A673 (cell line): ENCODE data around the gene KCTD3. TPM values are rescaled to one million over a fixed set of nuclear protein-coding genes. Genes with fewer than 3 reads are reported as not detected.
A peak's percentile ranks its signal among the peaks of the same experiment; 100 is the strongest.

Experiments
- BruUV-seq: library from RNA; stranded (reverse); fragments of 400-500 nt; replicated peaks from 2 replicates; lab custom pipeline; 2021; lab: Mats Ljungman, UMichigan
- CTCF ChIA-PET: fragments of 300-600 bp; sonication (Branson Sonifier 250); formaldehyde crosslinking; loops from one replicate; lab custom pipeline; 2022; ENCODE audit warnings: antibody characterized with exemption; lab: Charles Lee
- POLR2A ChIA-PET: fragments of 300-600 bp; sonication (Branson Sonifier 250); formaldehyde crosslinking; loops from one replicate; lab custom pipeline; 2022; ENCODE audit warnings: antibody characterized with exemption; ENCODE audit not compliant: low non-redundant PET; lab: Charles Lee
- DNase-seq: peaks from one replicate; pipeline ENCODE4 v3.0.0-alpha.2; 2015; ENCODE audit warnings: low spot score
- H3K27ac ChIP-seq: fragments of 200-600 bp; sonication (generic); 2 replicates; pipeline ENCODE4 v1.5.1; 2016; ENCODE audit warnings: mixed run types, low read depth, mild to moderate bottlenecking, mixed read lengths, antibody characterized with exemption, low read length; ENCODE audit not compliant: poor library complexity, severe bottlenecking
- H3K27me3 ChIP-seq: fragments of 200-600 bp; sonication (generic); replicated peaks from 2 replicates; pipeline ENCODE4 v1.6.1; 2017; ENCODE audit warnings: mixed run types, low read depth, mild to moderate bottlenecking, mixed read lengths, antibody characterized with exemption, low read length; ENCODE audit not compliant: insufficient read depth, poor library complexity
- H3K36me3 ChIP-seq: fragments of 200-600 bp; sonication (generic); 2 replicates; pipeline ENCODE4 v1.6.1; 2016; ENCODE audit warnings: mixed run types, mild to moderate bottlenecking, mixed read lengths, antibody characterized with exemption, low read length; ENCODE audit not compliant: insufficient read depth, poor library complexity, severe bottlenecking
- H3K4me1 ChIP-seq: fragments of 200-600 bp; sonication (generic); 2 replicates; pipeline ENCODE4 v1.6.1; 2017; ENCODE audit warnings: mixed run types, mild to moderate bottlenecking, mixed read lengths, antibody characterized with exemption, low read length; ENCODE audit not compliant: insufficient read depth, poor library complexity, severe bottlenecking
- H3K4me3 ChIP-seq: fragments of 200-600 bp; sonication (generic); 2 replicates; pipeline ENCODE4 v1.5.1; 2016; ENCODE audit warnings: low read depth, mixed run types, mild to moderate bottlenecking, mixed read lengths, low read length; ENCODE audit not compliant: poor library complexity, severe bottlenecking
- H3K9me3 ChIP-seq: fragments of 200-600 bp; sonication (generic); 2 replicates; pipeline ENCODE4 v1.6.1; 2016; ENCODE audit warnings: mixed run types, low read depth, mild to moderate bottlenecking, mixed read lengths, antibody characterized with exemption, low read length; ENCODE audit not compliant: poor library complexity, severe bottlenecking
- EZH2 ChIP-seq: fragments of 200-600 bp; sonication (generic); IDR thresholded peaks from 2 replicates; pipeline ENCODE4 v1.6.1; 2017; ENCODE audit warnings: borderline replicate concordance, low read depth, mild to moderate bottlenecking, mixed read lengths, antibody characterized with exemption, low read length; ENCODE audit not compliant: poor library complexity, severe bottlenecking
- intact Hi-C: fragments of 100-400 bp; cut with micrococcal nuclease; formaldehyde crosslinking; loops from one replicate; pipeline ENCODE4 v1.10.0; 2022; ENCODE audit not compliant: unreplicated experiment
- total RNA-seq: library from RNA; stranded (reverse); gene quantifications from 2 replicates; pipeline ENCODE4 v1.2.3, GENCODE V29; 2021
- TF ChIP-seq, protein P1 (sequence below): fragments of 300-800, 200-600 bp; sonication (generic); conservative IDR thresholded peaks from 2 replicates; pipeline ENCODE4 v1.5.1; 2017; ENCODE audit warnings: low read depth, mild to moderate bottlenecking, antibody characterized with exemption, low read length, moderate library complexity, mixed read lengths

Gene KCTD3
- total RNA-seq, 1 experiment from 2014 or later: 10.8 TPM

DNA sequence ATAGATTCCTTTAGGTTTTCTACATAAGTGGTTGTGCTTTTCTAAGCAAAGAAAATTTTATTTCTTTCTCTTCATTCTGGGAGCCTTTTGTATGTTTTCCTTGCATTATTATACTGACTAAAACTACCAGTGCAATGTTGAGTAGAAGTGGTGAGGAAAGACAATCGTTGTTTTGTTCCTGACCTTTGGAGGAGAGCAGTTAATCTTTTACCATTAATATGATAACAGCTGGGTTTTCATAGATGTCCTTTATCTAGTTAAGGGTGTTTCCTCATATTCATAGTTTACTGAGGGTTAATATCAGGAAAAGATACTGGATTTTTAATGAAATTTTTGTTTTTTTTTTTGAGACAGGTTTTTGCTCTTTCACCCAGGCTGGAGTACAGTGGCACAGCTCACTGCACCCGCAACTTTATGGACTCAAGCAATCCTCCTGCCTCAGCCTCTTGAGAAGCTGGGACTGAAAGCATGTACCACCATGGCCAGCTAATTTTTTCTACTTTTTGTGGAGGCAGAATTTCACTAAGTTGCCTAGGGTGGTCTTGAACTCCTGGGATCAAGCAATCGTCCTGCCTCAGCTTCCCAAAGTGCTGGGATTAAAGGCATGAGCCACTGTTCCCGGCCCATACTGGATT, 9.0 kb upstream of the KCTD3 start:
- H3K9me3 ChIP-seq: no peaks in the 10 kb centered on the region
- no peak for TF ChIP-seq EZH2
- TF ChIP-seq, protein P1, sequence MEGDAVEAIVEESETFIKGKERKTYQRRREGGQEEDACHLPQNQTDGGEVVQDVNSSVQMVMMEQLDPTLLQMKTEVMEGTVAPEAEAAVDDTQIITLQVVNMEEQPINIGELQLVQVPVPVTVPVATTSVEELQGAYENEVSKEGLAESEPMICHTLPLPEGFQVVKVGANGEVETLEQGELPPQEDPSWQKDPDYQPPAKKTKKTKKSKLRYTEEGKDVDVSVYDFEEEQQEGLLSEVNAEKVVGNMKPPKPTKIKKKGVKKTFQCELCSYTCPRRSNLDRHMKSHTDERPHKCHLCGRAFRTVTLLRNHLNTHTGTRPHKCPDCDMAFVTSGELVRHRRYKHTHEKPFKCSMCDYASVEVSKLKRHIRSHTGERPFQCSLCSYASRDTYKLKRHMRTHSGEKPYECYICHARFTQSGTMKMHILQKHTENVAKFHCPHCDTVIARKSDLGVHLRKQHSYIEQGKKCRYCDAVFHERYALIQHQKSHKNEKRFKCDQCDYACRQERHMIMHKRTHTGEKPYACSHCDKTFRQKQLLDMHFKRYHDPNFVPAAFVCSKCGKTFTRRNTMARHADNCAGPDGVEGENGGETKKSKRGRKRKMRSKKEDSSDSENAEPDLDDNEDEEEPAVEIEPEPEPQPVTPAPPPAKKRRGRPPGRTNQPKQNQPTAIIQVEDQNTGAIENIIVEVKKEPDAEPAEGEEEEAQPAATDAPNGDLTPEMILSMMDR: no peak
- H3K27me3 ChIP-seq: peaks cover 37% of the 10 kb centered on the region
- ChIA-PET POLR2A (no interaction called here), CTCF (no interaction called here)
- H3K36me3 ChIP-seq: no peaks in the 10 kb centered on the region
- H3K4me1 ChIP-seq: no peaks in the 10 kb centered on the region
- no peak overlapping the region for H3K4me3 ChIP-seq
- intact Hi-C loops: no loop called here
- H3K27ac ChIP-seq: no peak overlapping the region
- BruUV-seq: no TSS peak
- no peak for DNase-seq

DNA sequence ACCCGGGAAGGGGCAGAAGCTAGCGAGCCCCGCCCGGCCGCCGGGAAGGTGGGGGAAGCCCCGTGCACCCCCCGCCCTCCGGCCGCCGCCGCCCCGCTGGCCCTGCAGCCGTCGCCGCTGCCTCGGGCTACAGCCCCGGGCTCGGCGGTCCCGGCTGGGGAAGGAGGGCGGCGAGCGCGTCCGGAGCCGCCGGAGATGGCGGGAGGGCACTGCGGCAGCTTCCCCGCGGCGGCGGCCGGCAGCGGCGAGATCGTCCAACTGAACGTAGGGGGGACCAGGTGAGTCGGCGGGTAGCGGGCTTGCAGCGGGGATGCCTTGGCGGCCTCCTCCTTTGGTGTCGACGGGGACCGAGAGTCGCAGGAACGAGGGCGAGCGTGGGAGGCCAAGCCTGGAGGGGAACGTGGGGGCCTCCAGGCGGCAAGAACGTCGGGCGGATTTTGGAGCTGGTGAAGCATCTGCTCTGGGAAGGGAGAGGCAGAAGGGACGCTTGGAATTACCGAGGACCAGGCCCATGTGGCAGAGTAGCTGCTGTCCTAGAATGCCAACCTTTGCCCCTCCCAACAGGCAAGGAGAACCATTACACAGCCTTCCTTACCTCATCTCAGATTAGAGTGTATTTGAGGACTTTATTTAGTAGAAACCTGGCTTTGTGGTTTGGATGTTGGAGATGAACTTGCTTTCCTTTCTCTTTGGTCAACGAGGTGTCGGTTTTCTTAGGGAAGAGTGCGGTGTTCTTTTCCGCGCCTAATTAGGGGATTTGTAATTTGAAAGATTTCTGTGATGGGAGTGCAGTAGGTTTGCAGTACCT, 591 bp downstream of the KCTD3 start:
- Histone ChIP-seq H3K4me3 (peak overlapping the region; percentile 85), H3K9me3 (no peaks in the 10 kb centered on the region), H3K27me3 (peaks cover 13% of the 10 kb centered on the region), H3K36me3 (no peaks in the 10 kb centered on the region), H3K27ac (peak overlapping the region; percentile 60), H3K4me1 (no peaks in the 10 kb centered on the region)
- ChIA-PET CTCF (no interaction called here), POLR2A (interaction anchor here (0.6 kb wide), 1 partner anchor 486 kb away, joined by 3 read pairs; no protein-coding TSS in a partner anchor)
- intact Hi-C loops: no loop called here
- DNase-seq: peak; percentile 70
- TF ChIP-seq, protein P1: no peak
- TF ChIP-seq EZH2: no peak
- no TSS peak for BruUV-seq

DNA sequence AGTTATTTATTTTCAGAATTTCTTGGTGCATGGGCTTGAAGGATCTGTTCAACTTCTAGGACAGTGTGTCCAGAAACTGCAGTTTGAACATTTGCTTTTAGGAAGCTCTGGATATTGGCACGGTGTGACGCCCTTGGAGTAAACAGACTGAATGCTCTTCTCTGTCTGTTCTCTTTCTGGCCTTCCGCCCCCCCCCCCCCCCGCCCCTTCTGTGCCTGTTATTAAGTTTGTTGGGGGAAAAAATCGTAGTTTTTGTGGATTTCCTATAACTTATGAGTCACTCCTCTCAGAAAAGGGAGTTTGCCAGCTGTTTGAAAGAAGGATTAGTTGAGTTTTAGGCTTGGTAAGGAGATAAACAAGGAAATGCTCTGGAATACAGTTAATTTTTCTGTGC, 1.2 kb downstream of the KCTD3 start:
- peak; percentile 10 for DNase-seq
- intact Hi-C loops: no loop called here
- POLR2A ChIA-PET: interaction anchor here (0.6 kb wide), 1 partner anchor 487 kb away, joined by 3 read pairs; no protein-coding TSS in a partner anchor

More for the DNA sequence above, 1.2 kb downstream of the KCTD3 start:
- TF ChIP-seq, protein P1: no peak
- no peak for TF ChIP-seq EZH2
- CTCF ChIA-PET: no interaction called here
- no peaks in the 10 kb centered on the region for H3K9me3 ChIP-seq
- H3K27ac ChIP-seq: no peak overlapping the region
- H3K4me3 ChIP-seq: peak overlapping the region; percentile 85
- peaks cover 16% of the 10 kb centered on the region for H3K27me3 ChIP-seq
- H3K4me1 ChIP-seq: no peaks in the 10 kb centered on the region
- H3K36me3 ChIP-seq: no peaks in the 10 kb centered on the region
- BruUV-seq: no TSS peak
